Frontal cortex (tissue), 4 donors: Measurements from ENCODE around the gene NECTIN2. TPM values are rescaled to one million over a fixed set of nuclear protein-coding genes. Genes with fewer than 3 reads are reported as not detected.

Experiments used
- DNase-seq, 2 donors: peaks; one replicate each; pipeline ENCODE4 v3.0.0; 2012; ENCODE audit warnings: low spot score in 2 of 2
- FAIRE-seq: peaks from 2 replicates; lab custom pipeline; 2012; peaks lifted over from hg19 to GRCh38; lab: Jason Lieb, UNC
- total RNA-seq: library from RNA; depleted of rRNA; stranded (reverse); fragments of >200 nt; gene quantifications from one replicate; pipeline ENCODE4 v1.2.3, GENCODE V29; 2014
- donor health status: control.
- donor health status: control.
- donor health status: control.

NECTIN2 gene
- 26.1 TPM for total RNA-seq

DNA sequence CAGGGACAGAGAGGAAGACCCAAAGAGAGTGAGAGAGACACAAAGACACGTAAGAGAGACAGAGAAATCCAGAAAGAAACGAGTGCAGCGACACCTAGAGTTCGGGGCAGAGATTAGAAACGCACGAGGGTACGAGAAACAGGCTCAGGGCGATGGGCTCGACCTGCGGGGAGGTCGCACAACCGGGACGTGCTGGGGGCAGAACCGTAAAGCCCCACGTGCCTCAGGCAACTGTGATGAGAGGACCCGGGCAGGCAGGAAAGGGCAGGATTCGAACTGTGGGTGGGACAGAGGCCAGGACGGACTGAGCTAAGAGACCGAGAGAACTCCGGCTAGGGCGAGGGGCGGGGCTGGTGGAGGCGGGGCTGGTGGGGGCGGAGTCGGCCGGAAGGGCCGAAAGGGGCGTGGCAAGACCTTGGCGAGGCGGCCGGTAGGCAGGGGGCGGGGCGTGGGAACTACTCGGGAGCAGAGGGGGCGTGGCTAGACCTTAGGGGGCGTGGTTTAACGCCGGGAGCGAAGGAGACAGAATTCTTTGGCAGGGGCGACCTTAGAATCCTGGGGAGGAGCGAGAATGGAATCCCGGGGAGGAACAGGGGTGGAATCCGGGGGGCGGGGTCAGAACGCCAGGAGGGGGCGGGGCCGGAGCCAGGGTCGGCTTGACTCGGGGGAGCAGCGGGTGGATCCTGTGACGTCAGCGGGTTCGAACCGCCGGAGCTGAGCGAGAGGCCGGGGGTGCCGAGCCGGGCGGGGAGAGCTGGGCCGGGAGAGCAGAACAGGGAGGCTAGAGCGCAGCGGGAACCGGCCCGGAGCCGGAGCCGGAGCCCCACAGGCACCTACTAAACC is at the start of gene NECTIN2:
TSS of gene NECTIN2 (plus strand) at position 686 of the 843 bp plus-strand sequence. CDS start 229 bp downstream, outside the sequence.
- DNase-seq (peak; percentile 88 to 96), FAIRE-seq (no peak)

DNA sequence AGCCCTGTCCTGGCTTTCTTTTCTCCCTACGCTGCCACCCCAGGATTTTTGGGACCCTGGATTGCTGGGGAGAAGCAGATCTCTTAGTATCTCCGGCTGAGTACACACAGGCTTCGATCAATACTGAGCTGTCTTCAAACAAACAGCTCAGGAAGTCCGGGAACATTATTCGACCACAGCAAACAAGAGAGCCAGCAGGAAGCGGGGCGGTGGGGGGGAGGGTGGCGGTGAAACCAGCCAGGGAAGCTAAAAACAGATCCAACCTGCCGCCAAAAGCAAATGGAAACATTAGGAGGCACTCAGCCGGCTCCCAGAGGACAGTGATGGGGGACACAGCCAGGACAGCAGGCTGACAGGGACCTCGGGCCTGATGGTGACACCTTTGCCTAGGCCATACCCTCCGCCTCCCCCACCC is 49.4 kb upstream of the NECTIN2 start:
- FAIRE-seq = no peak
- peak in 1 of 2 donors; percentile 49 for DNase-seq

DNA sequence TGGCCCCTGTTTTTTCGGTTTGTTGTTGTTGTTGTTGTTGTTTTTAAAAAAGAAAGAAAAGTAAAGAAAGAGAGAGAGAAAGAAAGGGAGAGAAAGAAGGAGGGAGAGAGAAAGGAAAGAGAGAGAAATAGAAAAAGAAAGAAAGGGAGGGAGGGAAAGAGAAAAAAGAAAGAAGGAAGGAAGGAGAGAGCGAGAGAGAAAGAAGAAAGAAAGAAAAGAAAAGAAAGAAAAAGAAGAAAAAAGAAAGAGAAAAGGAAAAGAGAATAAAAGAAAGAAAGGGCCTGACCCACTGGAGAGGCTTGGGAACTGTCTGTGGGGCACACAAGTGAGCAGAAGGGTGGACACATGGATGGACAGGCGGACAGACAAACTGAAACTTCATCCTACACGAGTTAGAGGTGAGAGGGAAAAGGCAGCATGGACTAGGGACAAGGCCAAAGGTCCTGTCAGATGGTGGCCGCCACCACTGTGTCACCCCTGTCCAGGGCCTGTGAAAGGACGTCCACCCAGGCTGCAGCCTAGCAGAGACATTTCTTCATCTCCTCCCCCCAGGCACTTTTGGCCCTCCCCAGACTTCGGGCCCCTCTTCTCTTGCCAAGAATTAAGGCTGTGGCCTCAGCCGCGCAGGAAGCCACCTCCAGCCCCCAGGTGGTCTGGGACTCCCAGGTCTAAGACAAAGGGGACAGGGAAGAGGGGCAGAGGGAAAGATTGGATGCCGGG is 46.3 kb upstream of the NECTIN2 start:
- DNase-seq (no peak), FAIRE-seq (no peak)

DNA sequence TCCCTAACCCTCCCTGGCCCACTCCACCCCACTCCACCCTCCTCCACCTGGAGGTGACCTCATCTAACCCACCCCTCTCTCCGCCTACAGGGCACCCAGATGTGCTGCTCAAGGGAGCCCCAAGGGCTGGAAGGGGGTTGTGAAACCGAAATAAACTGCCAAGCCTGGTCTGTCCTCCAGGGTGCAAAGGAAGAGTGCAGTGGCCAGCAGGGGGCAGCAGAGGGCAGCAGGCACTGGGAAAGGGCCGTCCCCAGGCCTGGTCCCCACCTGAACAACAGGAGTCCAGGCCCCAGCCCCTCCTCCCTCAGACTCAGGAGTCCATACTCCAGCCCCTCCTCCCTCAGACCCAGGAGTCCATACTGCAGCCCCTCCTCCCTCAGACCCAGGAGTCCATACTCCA is 45.6 kb upstream of the NECTIN2 start:
- FAIRE-seq (no peak), DNase-seq (peak in 1 of 2 donors; percentile 87)

DNA sequence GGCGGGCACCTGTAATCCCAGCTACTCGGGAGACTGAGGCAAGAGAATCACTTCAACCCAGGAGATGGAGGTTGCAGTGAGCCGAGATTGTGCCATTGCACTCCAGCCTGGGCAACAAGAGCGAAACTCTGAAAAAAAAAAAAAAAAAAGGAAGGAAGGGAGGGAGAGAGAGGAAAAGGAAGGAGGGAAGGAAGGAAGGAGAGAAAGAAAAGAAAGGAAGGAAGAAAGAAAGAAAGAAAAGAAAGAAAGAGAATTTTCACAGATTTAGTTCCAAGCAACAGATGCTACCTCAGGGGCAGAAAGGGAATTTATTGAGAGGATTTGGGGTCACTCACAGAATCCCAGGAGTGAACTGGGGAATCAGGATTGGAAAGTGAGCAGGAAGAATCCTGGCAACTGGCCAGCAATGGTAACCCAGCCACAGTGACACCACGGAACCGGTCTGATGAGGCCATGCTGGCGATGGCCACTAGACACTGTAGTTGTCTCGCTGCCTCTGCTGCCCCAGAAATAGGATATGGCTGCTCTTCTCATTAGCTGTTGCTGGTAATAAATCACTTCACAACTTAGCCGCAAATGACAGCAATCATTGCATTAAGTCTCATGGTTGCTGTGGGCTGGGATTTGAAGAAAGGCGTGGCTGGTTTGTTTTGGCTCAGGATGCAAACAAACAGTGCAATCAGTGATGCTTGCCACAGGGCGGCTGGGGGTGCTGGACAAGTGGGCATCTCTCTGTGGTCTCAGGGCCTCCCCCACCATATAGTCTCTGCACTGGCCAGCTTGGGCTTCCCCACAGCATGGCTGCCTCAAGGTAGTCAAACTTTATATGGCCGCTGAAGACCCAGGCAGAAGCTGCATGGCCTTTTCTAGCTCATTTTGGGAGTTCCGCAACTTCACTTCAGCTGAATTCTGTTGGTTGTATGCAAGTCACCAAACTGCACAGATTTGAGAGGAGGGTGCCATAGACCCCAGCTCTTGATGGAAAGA is 42.4 kb upstream of the NECTIN2 start:
- DNase-seq (no peak), FAIRE-seq (no peak)

DNA sequence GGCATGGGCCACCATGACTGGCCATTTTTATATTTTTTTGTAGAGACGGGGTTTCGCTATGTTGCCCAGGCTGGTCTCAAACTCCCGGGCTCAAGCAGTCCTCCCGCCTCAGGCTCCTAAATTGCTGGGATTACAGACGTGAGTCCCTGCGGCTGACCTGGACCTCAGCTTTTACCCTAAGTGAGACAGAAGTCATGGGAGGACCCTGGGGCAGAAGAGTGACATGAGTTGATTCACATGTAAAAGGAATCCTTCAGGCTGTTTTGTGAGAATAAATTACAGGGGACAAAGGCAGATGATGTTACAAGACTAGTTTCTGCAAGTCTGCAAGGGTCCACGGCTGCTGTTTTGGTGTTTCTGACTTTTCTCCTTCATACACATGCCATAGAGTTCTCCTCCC is 39.8 kb upstream of the NECTIN2 start:
- no peak for FAIRE-seq
- no peak for DNase-seq

DNA sequence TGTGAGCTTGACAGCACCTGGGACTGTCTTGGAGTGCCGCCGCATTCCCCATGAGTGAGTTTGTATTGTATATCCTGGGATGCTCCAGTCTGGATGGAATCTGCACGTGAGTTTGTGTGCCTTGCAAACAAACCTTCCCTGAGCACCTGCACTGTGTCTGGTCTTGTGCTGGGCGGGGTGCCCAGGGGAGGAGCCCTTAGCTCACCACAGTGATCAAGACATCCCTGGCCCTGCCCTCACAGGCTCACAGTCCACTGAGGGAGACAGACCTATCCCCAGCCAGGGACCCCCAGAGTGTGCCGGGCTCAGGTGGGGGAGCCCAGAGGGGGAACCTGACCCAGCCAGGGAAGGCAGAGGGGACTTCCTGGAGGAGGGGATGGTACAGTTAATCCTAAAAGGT is 38.9 kb upstream of the NECTIN2 start:
- FAIRE-seq (no peak), DNase-seq (no peak)

DNA sequence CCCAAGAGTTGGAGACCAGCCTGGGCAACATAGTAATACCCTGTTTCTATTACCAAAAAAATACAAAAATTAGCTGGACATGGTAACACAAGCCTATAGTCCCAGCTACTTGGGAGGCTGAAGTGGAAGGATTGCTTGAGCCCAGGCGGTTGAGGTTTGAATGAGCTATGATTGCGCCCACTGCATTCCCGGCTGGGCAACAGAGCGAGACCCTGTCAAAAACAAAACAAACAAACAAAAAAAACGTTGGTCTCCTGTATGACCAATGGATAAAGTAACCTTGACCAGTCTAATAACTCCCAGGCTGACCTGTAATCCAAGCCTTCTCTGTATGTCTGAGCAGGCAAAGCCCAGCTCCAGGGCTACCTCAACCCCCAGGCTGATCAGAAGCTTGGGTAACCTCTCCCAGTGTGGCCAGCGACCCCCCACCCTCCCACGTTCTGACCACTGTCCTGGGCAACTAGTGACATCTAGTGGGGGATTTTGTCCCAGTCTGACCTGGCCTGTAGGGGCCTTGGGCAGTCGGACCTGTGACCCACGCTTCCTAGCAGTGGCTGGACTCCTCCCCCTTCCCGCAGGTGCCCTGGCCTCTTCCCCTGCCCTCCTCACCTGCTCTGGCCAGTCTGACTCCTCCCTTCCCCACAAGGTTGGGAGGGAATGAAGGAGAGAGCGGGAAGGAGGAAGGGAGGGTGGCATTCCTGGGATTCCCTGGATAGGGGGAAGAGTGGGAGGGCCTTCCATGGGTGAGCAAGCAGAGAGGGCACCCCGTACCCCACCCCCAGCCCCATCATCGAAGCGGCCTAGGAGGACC is 38.2 kb upstream of the NECTIN2 start:
- FAIRE-seq (no peak), DNase-seq (peak in 1 of 2 donors; percentile 63)

DNA sequence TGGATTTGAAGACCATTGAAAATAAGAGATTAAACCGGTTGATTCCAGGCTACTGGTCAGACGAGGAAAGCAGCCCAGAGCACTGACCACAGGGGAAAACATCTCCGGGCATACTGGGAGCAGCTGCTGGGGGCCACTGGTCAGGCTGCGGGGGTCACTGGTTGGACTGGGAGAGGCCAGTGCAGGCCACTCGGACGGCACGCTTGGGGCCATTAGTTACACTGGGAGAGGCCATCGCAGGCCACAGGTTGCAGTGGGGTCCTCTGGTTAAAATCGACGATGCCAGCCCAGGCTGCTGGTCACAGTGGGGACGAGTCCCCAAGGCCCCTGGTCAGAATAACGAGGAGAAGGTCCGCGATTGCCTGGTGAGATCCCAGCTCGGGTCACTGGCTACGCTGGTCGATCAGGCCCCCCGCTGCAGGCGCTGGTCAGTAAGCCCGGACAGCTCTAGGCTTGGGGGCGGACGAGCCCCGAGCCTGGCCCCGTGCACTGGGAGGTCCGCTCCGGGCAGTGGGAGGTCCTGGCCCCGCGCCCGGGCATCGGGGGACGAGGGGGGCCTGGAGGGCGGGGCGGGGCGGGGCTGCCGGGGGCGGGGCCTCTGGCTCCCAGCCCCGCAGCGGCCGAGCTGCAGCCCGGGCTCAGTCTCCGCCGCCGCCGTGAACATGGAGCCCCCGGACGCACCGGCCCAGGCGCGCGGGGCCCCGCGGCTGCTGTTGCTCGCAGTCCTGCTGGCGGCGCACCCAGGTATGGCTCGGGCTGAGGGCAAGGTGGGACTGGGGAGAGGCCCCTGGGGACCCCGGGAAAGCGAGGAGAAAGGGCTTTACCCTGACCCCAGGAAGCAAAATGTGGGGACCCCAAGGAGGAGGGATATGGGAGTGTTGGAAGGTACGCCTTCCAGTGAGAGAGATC is 37.4 kb upstream of the NECTIN2 start, which contains the start of gene BCAM:
TSS of gene BCAM (plus strand) at position 641 of the 909 bp plus-strand sequence. CDS start at position 663, 22 bp downstream.
- DNase-seq (peak; percentile 83 to 93), FAIRE-seq (no peak)

DNA sequence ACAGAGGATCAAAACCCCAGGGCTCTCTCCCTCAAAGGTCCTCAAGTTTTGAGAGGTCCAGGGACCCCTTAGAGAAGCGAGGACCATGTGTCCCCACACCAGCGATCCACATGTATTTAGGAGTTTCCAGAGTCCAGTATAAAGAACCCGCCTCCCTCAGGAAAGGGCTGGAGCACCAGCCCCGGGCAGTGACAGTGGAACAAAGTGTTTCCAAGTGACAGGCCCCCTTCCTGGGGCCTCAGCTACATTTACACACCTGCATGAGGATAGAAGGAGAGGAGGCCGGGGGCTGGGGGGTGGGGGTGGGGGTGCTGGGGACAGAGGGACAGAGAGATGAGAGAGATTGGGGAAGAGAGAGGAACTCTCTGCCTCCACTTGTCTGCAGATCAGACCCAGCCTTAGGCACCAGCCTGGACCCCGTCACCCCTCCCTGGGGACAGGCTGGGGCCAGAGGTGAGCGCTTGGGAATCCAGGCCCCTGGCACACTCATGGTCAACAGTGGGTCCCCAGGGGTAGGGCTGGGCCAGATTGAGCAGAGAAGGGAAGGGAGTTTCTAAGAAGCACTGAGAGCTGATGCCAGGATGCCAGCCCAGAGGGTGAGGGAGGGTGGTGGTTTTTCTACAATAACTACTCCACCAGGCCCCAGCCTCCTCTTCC is 36.4 kb upstream of the NECTIN2 start:
- DNase-seq (no peak), FAIRE-seq (no peak)

DNA sequence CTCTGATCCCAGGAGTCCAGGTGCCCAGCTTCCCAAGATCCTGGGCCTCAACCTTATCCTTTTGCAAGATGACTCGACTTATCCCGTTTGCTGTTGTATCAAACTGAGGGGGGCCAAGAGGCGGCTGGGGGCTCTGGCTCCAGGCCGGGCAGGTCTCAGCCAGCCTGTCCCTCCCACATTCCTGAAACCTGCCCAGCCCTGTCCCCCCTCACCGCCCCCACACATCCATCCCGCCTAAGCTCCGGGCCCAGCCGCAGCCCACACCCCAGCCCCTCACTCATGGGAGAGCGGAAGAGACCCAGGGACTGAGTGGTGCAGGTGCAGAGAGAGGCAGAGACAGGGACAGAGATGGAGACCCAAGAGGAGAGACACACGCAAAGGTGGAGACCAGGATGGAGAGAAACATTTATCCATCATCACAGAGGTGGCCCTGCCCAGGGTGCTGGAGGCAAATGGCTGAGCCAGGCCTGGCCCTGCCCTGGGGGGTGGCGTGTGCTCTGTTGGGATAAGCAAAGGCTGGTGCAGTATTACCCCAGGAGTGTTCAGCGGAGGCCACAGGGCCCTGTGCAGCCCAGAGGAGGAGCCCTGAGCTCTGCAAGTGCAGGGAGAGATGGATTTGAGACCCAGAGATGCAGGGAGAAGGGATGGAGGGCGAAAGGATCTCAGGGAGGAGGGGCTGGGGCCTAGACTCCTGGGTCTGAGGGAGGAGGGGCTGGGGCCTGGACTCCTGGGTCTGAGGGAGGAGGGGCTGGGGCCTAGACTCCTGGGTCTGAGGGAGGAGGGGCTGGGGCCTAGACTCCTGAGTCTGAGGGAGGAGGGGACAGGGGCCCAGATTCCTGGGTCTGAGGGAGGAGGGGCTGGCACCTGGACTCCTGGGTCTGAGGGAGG is 35.6 kb upstream of the NECTIN2 start:
- no peak for DNase-seq
- FAIRE-seq = no peak

DNA sequence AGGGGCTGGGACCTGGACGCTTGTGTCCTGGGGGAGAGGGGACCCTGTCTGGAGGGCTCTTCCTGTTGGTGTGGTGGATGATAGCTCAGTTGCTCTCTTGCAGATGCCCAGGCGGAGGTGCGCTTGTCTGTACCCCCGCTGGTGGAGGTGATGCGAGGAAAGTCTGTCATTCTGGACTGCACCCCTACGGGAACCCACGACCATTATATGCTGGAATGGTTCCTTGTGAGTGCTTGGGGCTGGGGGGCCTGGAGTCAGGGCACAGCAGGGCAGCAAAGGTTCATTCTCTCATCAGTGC is 35.0 kb upstream of the NECTIN2 start:
- DNase-seq (no peak), FAIRE-seq (no peak)

DNA sequence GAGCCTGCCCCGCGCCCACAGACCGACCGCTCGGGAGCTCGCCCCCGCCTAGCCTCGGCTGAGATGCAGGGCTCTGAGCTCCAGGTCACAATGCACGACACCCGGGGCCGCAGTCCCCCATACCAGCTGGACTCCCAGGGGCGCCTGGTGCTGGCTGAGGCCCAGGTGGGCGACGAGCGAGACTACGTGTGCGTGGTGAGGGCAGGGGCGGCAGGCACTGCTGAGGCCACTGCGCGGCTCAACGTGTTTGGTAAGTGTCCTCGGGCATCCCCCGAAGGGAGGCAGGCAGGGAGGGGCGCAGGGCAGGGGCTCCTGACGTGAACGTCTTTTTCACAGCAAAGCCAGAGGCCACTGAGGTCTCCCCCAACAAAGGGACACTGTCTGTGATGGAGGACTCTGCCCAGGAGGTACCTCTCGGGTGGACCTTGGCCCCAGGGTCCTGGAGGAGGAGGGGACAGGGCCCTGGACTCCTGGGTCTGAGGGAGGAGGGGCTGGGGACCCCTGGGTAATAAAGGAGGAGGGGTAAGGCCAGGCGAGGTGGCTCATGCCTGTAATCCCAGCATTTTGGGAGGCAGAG is 33.9 kb upstream of the NECTIN2 start:
- FAIRE-seq (no peak), DNase-seq (no peak)

DNA sequence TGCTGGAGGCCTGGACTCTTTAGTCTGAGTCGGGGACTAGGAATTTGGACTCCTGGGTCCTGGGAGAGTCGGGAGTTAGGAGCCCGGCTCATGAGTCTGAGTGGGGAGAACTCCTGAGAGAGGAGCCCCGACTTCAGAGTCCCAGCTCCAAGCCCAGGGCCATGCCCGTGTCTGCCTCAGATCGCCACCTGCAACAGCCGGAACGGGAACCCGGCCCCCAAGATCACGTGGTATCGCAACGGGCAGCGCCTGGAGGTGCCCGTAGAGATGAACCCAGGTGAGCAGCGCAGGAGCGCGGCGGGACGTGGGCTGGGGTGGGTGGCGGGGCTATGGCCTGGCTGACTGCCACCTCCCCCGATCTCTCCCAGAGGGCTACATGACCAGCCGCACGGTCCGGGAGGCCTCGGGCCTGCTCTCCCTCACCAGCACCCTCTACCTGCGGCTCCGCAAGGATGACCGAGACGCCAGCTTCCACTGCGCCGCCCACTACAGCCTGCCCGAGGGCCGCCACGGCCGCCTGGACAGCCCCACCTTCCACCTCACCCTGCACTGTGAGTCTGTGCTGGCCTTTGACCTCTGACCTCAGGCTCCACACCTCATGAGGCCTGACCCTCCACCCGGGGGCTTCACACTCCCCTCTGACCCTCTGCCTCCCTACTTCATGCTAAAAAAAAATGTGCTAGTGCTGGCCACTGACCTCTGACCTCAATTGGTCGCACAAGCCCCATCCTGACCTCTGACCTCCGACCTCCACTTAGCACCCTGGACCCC is 32.8 kb upstream of the NECTIN2 start:
- FAIRE-seq (no peak), DNase-seq (no peak)

DNA sequence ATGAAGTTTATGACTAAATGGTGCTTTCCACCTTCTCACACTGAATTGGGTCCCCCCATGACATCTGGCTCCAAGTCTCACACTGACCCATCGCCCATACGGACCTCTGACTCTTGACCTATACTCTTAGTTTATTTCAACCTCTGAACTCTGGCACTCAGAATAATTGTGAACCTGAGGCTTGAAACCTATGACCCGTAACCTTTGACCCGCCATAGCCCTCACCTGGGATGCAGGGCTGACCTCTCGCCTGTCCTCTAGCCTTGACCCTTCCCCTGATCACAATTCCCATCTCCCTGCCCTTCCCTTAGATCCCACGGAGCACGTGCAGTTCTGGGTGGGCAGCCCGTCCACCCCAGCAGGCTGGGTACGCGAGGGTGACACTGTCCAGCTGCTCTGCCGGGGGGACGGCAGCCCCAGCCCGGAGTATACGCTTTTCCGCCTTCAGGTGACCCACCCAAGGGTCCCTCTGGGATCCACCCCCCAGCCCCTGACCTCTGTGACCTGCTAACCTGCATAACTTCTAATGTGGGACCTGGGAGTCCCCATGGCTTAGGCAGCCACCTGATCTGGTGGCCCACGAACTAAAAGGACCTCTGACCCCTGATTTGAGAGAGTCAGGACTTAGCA is 32.1 kb upstream of the NECTIN2 start:
- FAIRE-seq = no peak
- DNase-seq = no peak
